ENCODE data around the gene KRT16.
"Not testable (repeated sequence)": the region's sequence is repeated elsewhere in the genome, so short reads cannot be mapped to it uniquely, and the experiment has no call there.

KRT16 gene

DNA sequence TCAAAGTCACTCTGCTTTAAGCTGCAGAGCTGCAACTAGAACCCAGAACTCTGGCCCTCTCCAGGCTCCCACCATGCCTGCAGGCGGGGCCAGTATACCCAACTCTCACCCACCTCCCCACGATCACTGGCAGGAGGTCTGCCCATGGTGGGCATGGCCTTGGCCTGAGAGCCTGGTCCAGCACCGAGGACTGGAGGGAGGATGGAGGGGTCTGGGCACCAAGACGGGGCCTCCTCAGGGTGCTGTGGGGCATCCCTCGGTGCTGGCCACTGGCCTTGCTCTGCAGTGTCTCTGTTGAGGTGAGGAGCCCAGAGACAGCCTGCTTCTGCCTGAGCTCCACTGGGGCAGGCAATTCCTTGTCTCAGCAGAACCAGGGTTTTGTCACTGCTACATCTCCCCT lies 1.5 kb upstream of the KRT16 start:
- no peak for DNase-seq

DNA sequence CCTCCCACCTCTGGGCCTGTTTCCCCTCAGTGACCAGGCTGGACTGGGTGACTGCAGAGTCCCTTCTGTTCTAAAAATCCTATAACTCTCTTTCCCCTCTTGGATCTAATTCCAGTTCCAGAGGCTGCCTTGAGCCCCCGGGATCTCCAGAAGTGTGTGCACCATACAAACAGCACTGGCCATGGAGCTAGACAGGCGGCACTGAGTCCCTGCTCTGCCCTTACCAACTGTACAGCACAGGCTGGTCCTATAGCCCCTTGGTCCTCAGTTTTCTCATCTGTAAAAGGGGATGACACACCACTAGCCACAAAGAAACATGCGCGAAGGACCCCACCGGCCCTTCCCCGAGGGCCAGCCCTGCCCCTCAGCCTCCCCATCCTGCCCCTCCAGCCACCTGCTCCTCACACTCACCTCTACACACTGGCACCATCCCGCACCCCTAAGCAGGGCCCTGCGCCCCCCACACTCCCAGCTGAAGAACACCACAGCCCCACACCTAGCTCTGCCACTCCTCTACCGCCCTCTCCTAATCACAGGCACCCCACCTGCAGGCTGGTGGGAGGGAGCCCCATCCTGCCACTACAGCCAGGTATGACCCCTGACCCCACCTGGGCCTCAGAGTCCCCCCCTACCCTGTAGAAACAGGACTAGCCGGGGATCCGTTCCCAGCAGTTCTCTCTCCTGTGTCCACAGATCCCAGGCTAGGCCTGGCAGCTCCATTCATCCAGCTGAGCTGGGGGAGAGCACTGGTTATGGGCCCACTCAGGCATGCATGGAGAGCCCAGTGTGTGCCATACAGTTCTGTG lies 913 bp upstream of the KRT16 start:
- DNase-seq, result no peak

DNA sequence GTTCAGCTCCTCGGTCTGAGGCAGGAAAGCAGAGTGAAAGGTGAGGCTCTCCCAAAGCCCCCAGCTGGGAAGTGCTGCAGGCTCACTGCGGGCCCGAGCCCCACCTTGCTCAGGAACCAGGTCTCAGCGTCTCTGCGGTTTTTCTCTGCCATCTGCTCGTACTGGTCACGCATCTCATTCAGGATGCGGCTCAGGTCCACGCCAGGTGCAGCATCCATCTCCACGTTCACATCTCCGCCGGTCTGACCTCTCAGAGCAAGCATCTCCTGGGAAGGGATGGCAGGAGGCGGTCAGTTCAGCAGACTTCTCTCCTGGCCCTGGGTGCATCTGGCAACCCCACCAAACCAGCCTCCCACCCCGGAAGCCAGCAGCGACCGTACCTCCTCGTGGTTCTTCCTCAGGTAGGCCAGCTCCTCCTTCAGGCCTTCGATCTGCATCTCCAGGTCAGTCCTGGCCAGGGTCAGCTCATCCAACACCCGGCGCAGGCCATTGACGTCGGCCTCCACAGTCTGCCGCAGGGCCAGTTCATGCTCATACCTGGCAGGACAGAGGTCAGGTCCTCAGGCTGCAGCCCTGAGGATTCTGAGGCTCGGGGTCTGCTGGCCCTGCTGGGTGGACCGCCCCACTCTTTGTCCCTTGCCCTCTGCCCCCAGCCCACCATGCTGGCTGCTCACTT lies 1.5 kb downstream of the KRT16 start:
- DNase-seq, result no peak

DNA sequence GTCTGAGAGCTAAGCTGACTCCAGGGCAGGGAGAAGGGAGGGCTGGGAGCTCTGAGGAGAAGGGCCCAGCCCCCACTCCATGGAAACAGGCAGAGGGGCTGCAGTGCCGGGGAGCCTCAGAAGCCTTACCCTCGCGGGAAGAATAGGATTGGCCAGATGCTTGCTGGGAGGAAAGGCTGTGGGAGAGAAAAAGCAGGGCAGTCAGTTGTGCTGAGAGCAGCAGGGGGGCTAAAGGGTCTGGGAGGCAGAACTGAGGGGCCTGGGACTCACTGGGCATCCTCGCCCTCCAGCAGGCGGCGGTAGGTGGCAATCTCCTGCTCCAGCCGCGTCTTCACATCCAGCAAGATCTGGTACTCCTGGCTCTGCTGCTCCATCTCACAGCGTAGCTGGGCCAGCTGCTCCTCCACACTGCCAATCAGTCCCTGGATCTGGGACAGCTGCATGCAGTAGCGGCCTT lies 2.5 kb downstream of the KRT16 start:
- not testable (repeated sequence) for DNase-seq

DNA sequence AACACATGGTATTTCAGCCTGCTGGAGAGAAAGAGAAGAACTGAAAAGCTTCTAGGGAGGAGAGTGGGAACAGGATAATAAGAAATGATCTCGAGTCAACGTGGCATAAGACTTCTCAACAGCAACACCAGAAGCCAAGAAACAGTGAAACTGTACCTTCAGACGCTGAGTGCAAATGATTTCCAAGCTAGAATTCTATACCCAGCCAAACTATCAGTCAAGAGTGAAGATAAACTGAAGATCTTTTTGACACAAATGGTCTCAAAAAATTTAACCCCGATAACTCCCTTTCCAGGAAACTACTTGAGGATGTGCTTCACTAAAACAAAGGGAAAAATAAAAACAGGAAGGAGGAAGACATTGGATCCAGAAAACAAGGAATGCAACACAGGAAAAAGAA lies 5.6 kb downstream of the KRT16 start:
- DNase-seq, result not testable (repeated sequence)

DNA sequence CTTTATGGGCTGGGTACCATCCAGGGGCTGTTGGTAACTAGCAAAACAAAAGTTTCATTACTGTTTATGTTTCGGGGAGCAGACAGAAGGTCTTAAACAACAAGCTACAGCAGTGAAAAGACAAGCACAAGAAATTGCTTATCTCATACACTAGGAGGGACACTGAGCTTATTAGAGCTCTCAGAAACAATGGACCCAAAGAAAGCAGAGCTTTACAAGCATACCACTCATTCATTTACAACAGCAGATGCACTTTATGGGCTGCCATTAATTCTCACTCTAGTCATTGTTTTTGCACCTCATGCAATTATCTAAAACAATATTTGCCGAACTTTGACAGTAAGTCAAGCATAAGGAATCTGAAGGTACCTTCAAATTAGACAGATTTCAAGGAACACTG lies 10.0 kb downstream of the KRT16 start:
- no peak for DNase-seq

DNA sequence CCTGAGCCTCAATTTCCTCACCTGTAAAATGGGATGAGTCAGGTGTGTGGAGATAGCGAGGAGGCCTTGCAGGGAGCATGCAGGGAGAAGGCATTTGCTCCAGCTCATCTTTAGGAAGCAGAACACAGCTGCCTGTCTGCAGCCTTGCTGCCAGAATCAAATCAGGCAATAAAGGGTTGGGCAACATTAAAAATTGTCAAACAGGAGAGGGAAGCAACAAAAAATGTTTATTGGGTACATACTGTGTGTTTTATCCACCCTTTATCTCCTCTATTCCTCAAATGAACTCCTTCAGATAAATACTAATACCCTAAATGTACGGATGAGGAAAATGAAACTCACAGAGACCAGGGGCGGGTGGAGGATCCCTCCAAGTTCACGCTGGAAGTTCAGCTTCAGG lies 12.2 kb downstream of the KRT16 start:
- no peak for DNase-seq

DNA sequence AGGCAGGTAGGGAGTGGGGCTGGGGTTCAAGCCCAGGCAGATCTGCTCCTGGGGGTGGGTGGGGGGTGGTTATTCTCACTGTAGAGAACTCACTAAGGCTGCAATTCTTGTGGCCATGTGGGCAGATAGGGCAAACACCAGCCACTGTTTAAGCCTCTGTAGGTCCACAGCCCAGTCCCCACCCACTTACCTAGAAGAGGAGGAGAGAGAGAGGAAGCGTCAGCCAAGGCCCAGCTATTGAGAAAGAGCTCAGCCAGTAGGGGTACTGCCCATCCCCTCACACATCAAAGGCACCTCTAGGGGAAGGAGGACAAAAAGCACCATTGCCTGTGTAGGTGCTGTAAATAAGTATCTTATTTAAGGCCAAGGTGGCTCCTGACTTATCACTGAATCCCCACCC lies 12.9 kb downstream of the KRT16 start:
- DNase-seq, result no peak

DNA sequence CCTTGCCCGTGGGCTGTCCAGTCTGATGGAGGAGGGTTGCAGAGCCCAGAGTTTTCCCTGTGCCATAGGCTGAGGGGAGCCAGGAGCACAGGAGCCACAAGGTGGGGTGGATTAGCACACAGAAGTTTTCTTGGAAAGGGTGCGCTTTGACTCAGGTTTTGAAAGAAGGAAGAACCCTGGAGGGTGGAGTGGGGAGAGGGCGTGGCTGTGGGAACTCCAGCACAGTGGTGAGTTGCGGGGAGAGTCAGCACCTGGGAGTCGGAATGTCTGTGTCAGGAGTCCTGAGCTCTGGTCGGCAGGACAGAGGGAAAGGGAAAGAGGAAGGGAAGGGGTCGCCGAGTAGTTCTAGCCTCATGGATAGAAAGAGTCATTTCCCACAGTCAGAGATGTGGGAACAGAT lies 17.0 kb downstream of the KRT16 start:
- no peak for DNase-seq

DNA sequence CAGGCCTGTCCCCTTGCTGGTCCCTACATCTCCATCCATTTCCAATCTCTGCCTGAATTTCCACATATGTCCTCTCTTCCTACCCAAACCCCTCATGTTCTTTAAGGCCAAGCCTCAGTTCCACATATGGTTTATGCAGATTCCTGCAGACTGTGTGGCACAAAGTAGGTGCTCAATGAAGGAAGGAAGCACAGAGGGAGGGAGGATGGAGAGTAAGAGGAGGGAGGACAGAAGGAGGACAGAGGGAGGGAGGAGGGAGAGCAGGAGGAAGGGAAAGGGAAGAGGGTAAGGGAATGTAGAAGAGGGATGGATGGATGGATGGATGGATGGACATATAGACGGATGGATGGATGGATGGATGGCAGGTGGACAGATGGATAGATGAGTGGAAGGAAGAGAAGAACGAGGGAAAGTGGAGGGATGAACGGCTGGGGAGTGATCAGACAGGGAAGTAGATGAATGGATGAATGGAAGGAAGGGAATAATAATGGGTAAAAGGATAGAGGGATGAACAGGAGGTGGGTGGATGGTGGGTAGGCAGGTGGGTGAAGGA lies 18.1 kb downstream of the KRT16 start:
- no peak for DNase-seq

DNA sequence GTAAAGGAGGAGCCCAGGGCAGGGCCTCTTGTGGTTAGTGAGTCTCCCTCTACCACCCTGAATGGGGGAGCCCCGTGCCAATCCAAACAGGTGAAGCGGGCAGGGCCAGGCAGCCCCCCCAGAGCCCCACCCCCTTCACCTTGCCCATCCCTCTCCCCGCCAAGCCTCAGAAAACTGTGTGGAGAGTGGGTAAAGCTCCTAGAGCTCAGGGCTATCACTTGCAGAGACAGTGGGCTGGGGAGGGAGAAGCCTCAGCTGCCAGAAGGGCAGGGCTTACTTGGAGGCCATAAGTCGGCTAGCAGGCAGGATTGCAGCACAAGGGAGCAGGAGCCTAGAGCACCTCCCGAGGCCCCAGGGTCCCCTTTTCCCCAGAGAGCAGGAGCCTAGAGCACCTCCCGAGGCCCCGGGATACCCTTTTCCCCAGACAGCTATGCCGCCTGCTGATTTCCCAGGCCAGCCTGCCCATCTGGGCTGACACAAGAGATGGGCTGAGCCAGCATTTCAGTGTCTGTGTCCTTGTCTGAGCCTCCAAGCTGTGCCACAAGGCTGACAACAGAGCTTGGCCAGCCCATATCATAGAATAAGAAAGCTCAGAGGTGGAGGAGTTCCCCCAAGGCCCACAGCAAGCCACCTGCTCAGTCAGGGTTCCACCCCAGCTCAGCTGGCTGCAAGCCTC lies 19.1 kb downstream of the KRT16 start:
- no peak for DNase-seq

DNA sequence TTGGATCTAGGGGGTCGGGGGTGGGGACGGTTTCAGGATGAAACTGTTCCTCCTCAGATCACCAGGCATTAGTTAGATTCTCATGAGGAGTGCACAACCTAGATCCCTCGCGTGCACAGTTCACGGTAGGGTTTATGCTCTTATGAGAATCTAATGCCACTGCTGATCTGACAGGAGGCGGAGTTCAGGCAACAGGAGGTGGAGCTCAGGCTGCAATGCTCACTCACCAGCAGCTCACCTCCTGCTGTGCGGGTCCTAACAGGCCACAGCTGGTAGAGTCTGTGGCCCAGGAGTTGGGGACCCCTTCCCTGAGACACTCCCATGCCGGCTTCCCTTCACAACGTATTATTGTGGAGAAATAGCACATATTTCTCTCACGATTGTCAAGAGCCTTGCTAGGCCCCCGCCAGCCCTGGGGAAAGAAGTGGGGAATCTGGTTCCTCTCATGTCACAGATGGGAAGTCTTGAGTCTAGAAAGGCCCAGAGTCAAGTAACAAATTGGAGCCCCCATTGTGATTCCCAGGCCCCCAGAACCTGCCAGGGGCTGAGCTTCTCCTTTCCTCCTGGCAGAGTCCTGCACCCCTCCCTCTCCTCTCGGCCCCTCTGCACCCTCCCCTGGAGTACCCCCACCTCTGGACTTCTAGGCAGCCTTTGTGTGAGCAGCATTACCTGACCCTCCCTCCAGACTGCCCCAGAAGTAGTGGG lies 19.8 kb downstream of the KRT16 start:
- no peak for DNase-seq

DNA sequence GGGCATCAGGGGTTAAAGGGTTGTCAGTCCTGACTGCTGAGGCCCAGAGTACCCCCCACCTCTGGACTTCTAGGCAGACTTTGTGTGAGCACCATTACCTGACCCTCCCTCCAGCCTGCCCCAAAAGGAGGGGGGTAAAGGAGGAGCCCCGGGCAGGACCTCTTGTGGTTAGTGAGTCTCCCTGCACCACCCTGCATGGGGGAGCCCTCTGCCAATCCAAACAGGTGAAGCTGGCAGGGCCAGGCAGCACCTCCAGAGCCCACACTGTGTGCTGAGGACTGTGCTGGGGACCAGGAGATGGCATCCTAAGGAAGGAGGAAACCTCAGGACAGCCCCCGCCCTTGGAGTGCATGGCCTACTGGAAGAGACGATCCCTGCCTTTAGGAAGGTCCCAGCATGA lies 23.3 kb downstream of the KRT16 start:
- no peak for DNase-seq

DNA sequence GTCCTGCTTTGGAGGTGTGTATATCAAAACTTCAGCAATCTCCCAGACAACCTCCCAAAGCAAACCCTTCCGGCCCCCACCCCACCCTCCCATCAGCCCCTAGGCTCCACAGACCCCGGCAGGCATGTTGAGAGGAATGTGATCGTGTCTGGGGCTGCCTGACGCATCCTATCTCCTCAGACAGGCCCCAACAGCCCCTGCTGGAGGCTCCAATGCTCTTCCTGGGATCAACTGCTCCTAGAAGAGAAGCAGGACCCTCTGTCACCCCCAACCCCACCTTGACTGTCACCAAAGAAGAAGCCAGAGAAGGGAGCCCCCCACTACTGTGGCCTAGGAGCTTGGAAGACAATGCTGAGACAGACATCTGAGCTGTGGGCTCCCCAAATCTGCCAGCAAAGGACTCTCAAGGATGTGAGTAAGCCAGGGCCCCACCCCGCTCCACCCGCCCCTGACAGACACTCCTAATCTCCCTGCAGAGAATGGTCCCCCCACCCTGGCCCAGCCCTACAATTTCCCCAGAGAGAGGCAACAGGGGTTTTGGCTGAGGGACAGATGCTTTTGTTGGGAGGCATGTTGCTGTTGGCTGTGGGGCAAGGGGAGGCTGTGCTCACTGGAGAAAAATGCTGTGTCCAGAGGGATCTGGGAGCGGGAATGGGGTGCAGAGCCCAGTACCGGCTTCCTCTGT lies 24.3 kb downstream of the KRT16 start:
- no peak for DNase-seq

DNA sequence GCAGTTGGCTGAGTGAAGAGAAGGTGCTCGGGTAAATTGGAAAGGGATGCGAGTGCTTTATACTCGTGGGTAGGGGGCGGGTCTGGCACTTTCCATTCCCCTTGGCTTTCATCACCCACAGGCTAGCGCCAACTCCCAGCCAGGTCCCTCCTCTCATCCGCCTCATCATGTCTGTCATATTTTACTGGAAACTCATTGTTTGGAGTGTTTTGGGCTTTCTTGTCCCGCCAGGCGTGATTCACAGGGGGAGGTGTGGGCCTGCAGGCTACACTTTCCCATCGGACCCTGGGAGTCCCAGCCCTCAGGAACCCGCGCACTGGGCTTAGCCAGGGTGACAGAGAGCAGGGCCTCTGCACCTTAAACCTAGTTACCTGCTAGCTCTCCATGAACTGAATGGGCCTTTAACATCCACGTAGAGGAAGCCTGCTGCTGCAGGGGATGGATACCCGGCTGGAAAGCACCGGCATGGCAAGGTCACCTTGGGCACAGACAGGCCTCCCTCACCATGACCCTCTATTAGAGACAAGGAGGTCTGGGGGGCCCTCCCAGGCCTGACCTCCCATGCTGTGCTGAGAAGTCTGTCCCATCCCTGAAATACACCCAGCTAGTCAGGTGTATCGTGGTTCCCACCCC lies 25.6 kb downstream of the KRT16 start, which contains the start of gene KRT14:
Gene KRT14 (minus strand): TSS at position 33 of the 633 bp plus-strand sequence. CDS start 61 bp downstream, outside the sequence.
- no peak for DNase-seq

DNA sequence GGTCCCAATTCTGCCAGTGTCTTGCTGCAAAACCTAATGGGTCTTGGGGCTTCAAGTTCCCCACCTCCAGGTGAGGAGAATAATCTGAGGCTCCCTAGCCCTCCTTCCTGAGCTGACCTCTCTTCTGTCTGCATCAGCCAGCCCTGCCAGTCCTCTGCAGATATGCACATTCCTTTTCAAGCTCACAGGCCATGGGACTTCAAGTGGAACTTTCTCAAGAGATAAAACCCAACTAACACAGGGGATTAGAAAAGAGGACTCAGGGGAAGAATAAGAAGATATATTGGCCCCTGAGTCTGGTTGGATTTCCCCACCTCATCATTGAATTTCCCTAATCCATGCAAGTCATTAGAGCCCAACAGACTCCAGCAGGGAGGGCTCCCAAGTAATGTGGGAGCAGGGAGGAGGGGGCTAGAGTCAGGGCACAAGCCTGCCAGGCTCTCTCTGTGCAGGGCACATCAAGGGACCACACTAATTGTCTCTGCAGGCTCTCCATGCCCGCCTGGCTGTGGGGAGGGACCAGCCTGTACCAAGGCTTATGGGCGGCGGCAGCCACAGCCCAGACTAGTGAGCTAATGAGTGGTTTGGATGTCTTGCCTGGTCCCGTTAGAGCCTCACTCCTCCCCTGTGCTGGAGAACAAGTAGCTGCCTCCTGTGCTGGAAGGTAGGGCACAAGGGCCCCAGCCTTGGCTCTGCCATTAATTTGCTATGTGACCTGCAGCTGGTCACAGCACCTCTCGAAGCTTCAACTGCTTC lies 27.1 kb downstream of the KRT16 start:
- no peak for DNase-seq

DNA sequence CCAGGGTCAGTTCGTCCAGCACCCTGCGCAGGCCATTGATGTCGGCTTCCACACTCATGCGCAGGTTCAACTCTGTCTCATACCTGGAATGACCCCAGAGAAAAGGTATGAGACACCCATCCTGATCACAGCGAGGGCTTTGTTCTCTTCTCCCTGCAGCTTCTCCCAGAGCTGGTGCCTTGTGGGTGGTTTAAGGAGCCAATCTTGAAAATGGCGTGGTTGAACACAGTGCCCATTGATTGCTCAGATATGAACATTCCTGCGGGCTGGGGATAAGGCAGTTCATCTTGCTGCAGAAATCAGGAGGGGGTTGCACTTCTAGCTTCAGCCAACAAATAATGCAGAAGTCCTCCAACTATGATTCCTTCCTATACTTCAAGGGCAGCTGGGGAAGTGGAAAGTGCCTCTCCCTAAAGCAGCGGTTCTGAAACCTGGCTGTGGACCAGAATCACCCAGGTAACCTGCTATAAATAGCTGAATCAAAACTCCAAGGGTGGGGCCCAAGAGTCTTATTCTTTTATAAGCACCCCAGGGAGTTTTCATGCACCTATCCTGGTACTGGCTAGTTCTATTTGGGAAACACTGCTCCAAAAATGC lies 28.1 kb downstream of the KRT16 start:
- DNase-seq, result not testable (repeated sequence)

DNA sequence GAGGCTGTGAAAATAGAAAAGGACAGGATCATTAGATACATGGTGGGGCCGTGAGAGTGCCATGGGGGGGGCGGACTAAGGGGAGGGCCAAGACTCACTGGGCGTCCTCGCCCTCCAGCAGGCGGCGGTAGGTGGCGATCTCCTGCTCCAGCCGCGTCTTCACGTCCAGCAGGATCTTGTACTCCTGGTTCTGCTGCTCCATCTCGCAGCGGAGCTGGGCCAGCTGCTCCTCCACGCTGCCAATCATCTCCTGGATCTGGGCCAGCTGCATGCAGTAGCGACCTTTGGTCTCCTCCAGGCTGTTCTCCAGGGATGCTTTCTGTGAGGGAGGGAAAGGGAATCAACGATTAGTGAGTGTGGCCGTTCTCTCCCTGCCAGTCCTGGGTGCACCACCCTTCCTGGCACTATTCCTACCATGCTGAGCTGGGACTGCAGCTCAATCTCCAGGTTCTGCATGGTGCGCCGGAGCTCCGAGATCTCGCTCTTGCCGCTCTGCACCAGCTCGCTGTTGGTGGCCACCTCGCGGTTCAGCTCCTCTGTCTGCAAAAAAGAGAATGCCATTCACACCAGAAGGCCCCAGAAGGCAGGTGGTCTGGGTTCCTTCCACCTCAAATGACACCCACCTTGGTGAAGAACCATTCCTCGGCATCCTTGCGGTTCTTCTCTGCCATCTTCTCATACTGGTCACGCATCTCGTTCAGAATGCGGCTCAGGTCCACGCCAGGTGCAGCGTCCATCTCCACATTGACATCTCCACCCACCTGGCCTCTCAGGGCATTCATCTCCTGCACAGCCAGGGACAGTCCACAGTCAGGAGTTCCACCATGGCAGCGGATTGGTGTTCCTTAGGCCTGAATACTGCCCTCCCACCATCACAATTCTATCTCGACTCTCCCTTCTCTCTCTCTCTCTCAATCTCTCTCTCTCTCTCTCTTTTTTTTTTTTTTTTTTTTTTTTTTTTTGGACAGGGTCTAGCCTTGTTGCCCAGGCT lies 29.1 kb downstream of the KRT16 start:
- DNase-seq, result no peak

Data from activated T-cell treated with anti-CD3 and anti-CD28 coated beads for 4 hours (primary cell).